Left forelimb (tissue), 1 donor: ENCODE results near the gene GGNBP2.
A peak's percentile ranks its signal among the peaks of the same experiment; 100 is the strongest.

Experiments used
- DNase-seq: peaks from one replicate; pipeline ENCODE4 v3.0.0-alpha.2; 2018; ENCODE audit warnings: low spot score

GGNBP2 gene

GRCh38 chr17:36523113-36523512, 21.6 kb upstream of the GGNBP2 start:
- no peak for DNase-seq

DNA sequence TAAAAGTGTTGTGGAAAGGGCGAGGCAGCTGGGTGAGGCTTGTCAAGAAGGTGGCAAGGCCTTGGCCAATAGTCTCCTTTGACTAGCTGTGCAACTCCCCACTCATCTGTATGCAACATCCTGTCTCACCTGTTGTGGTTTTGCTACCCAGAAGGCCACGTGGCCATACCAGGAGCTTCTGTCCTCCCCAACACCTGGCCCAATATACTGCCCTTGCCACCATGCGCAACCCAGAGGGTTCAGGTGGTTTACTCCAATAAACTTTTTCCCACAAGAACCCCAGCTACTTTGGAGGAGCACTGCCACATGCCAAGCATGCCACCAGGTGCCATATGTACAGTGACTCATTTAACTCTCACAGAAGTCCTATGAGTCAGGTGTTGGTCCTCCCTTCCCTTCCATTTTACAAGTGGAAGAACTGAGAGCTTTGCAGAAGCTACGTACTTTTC, 20.3 kb upstream of the GGNBP2 start:
- no peak for DNase-seq

DNA sequence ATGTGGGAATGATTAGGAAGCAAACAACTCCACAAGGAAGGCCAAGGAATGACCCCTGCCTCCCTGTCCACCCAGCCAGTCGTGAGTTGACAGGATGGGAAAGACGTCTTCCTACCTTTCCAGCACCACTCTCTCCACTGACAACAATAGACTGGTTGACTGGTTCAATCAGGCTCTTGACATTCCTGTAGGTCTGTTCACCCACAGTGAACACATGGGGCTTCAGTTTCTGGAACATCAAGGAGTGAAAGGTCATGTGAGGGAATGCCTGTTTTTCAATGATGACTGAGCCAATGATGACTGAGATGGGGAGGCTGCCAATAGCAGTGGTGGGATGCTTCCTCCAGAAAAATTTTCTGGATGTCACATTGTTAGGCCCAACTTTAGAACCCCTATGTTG, 19.6 kb upstream of the GGNBP2 start:
- DNase-seq: no peak

- no peak for DNase-seq
Measured at GRCh38 chr17:36525888-36526287, 18.8 kb upstream of the GGNBP2 start.

GRCh38 chr17:36527621-36528250, 17.0 kb upstream of the GGNBP2 start:
- no peak for DNase-seq

- DNase-seq: no peak
Measured at GRCh38 chr17:36529121-36529520, 15.6 kb upstream of the GGNBP2 start.

DNA sequence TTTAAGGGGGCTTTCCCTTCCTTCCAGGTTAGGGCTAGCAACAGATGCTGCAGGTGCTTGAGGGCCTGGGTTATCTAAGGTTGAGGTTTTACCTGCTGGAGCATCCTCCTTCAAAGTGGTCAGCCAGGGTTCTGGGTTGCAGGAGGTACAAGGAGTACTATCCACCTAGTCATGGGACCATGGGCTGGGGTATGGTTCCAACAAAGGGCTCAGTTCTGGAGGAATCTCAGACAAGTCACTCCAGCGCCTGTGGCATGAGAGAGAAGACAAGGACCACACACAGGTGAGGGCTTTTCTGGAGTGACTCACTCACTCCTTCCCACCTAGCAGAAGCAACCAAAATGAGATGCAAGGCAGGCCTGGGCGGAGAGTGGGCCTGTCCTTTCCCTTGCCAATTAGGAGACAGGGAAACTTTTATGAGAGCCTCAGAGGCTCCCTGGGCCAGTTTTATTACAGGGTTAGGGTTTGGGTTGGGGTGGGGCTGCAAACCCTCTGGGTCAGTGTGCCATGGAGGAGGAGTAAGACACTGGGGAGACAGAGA, 12.2 kb upstream of the GGNBP2 start:
- no peak for DNase-seq

- peak; percentile 72 for DNase-seq
Measured at GRCh38 chr17:36533935-36534839, 10.5 kb upstream of the GGNBP2 start.

DNA sequence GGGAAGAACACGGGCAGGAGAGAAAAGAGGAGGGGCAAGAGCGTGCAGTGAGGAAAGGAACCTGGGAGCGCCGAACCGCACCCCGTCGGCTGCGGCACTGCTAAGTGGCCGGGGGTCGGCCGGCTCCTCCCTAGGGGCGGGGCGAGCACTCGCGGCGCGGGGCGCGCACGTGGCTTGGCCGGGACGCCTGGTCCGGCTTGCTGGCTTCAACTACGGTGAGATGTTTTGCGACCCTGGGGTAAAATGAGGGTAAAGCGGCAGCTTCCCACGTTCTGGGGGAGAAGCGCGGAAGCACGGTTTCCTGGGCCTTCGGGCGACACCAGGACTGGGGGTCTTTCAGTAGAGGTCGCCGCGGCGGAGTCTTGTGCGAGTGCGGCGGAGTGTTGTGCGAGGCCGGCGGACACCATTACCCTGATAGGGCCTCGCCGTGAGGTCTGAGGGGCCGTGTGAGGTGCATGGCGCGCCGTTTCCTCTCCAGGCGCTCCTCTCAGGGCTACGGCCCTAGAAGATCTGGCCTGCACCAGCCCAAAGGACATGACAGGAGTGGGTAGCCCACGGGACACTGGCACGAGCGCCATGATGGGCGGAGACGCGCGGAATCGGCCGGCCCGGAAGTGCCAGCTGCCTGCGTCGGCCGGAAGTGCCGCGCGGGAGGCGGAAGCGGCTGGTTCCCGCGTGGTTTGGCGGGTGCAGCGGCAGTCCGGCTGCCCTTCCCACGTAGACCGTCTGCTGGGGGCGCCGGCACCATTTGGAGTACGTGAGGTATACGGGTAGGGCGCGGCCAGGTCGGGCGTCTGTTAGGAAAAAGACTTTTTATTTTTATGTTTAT, 9.7 kb upstream of the GGNBP2 start, which contains the start of the genes MYO19 and PIGW:
TSS of gene MYO19 (minus strand) at position 29 of the 829 bp plus-strand sequence. CDS start 2,330 bp downstream, outside the sequence.
TSS of gene PIGW (plus strand) at position 148 of the 829 bp plus-strand sequence. CDS start 2,115 bp downstream, outside the sequence.
- DNase-seq: peak; percentile 93

- no peak for DNase-seq
Measured at GRCh38 chr17:36535669-36536081, 9.0 kb upstream of the GGNBP2 start.

DNA sequence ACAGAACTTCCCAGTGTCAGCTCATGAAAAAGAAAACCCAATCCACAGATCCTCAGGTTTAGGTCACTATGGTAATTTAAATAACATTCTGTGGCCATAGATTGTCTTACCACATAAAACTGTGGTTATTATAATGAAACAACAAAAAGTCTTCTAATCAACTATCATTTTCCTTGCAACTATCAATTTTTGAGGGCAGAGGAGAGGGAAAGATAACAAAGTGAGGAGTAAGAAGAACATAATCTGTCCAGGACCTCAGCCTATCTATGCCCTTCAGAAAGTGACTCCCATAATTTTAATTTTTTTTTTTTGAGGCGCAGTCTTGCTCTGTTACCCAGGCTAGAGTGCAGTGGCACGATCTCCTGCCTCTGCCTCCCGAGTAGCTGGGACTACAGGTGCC, 4.0 kb upstream of the GGNBP2 start:
- DNase-seq: no peak

- no peak for DNase-seq
Measured at GRCh38 chr17:36542755-36543154, 2.0 kb upstream of the GGNBP2 start.

GRCh38 chr17:36544044-36544306, 744 bp upstream of the GGNBP2 start:
- DNase-seq: peak; percentile 68

GRCh38 chr17:36545077-36545464, 352 bp downstream of the GGNBP2 start:
- no peak for DNase-seq

DNA sequence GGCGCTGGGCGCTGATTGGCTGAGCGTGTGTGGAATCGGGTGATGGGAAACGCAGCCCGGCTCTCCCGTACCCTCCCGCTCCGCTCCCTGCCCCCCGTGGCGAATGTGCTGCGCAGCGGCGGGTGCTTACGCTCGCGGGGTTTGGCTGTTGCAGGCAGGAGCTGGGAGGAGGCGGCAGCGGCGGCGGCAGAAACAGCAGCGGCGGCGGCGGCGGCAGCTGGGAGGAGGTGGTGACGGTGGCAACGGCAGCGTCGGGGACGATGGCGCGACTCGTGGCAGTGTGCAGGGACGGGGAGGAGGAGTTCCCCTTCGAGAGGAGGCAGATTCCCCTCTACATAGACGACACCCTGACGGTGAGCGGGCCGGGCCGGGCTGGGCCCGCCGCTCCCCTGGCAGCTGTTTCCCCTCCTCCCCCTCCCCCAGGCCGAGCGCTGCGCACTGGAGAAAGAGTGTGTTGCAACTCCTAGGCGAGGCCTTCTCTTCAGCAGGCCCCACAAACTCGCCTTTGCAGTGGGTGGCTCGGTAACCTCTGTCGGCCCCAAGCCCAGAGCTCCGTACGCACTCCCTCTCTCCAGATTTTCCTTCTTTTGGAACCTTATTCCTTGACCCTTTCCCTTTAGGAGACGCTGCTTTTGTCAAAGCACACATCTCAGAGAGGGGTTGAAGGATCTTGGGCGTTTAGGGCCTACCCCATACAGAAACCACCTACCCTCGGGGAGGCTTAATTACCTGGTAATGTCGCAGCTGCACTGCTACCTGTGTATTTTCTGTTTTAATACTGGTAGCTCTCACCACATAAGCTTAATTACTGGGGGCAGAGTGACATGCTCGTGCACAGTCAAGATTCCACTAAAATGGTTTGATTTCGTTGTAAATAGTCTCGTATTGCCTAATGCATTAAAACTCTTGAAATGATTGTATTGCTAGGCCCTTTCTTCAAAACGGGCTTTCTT, 1.0 kb downstream of the GGNBP2 start:
- peak; percentile 99 for DNase-seq

- DNase-seq: no peak
Measured at GRCh38 chr17:36546418-36547093, 1.8 kb downstream of the GGNBP2 start.

GRCh38 chr17:36547776-36548175, 3.1 kb downstream of the GGNBP2 start:
- DNase-seq: no peak

DNA sequence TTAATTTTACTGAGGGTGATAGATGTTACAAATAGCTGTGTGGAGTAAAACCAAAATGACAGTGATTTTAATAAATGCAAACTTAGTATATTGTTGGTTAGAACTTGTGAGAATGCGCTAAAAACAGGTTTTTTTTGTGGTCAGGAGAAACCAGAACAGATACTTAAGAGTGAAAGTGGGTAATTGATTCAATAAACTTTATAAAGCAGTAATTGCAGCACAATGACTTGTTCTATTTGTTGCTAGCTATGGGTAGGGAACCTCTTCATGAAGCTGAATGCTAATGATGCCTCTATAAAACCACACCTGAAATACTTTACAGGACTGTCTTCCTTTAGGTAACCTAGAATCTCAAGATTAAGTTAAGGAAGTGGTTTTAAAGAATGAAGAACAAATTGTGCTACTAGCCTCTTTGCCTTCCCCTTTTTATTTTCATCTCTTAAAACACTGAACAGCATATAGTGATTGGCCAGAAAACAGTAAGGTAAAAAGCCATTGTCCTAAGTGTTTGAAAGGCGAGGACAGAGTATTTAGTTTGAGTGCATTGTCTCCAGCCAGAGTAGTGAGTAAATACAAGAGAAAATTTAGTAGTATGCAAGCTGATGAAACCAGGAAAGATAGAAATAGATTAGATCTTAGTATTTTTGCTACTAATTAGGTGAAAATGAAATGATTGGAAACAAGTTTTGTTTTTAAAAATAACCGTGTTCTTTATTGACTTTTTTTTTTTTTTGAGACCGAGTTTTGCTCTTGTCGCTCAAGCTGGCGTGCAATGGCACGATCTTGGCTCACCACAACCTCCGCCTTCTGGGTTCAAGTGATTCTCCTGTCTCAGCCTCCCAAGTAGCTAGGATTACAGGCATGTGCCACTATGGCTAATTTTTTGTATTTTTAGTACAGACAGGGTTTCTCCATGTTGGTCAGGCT, 6.0 kb downstream of the GGNBP2 start:
- DNase-seq: no peak

- DNase-seq: no peak
Measured at GRCh38 chr17:36553459-36553858, 8.7 kb downstream of the GGNBP2 start.
